ENCODE data around the gene IL17C. TPM values are rescaled to one million over a fixed set of nuclear protein-coding genes. Genes with fewer than 3 reads are reported as not detected.
A peak's percentile ranks its signal among the peaks of the same experiment; 100 is the strongest.

IL17C gene
- total RNA-seq, 1 experiment from 2014 or later, result 1.9 TPM

DNA sequence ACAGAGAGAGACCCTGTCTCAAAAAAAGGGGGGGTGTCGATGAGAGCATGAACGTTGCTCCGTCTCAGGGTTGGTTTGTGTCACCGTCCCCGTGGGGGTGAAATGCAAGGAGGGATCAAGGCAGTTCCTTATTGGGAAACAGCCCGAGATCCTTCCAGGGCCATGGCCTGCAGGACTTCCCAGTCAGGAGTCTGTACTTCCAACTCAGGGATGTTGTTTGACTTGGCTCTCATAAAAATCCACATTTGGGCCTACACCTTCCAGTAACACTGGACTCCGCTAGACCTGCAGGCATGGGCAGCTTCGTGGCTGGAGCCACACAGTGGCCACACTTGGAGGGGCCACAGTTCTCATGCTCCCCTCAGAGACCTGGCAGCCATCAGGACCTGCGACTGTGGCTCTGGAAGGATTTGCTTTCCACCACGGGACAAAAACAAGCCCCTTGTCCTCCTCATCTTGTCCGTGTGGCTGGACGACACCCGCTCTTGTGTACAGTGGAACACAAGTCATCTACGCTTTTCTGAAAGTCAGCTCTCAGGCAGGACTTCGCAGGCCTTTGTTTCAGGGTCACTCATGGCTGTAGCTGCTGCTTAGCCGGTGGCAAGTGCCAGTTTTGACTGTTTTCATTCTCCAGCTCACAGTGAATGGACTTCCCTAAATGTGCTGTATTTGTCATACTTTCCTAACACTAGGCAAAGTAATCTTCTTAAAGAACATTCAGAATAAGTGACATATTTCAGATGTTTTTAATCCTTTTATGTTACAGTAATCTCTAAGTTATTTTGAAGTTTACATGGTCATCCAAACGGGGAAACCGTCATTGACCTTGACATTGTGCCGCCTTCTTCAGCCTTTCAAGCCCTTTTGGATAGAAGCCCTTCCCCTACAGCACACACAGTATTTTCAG, 24.2 kb upstream of the IL17C start (continued):
- TF ChIP-seq, protein P1, sequence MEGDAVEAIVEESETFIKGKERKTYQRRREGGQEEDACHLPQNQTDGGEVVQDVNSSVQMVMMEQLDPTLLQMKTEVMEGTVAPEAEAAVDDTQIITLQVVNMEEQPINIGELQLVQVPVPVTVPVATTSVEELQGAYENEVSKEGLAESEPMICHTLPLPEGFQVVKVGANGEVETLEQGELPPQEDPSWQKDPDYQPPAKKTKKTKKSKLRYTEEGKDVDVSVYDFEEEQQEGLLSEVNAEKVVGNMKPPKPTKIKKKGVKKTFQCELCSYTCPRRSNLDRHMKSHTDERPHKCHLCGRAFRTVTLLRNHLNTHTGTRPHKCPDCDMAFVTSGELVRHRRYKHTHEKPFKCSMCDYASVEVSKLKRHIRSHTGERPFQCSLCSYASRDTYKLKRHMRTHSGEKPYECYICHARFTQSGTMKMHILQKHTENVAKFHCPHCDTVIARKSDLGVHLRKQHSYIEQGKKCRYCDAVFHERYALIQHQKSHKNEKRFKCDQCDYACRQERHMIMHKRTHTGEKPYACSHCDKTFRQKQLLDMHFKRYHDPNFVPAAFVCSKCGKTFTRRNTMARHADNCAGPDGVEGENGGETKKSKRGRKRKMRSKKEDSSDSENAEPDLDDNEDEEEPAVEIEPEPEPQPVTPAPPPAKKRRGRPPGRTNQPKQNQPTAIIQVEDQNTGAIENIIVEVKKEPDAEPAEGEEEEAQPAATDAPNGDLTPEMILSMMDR (IDR thresholded peaks at IDR 0.05), result no peak

DNA sequence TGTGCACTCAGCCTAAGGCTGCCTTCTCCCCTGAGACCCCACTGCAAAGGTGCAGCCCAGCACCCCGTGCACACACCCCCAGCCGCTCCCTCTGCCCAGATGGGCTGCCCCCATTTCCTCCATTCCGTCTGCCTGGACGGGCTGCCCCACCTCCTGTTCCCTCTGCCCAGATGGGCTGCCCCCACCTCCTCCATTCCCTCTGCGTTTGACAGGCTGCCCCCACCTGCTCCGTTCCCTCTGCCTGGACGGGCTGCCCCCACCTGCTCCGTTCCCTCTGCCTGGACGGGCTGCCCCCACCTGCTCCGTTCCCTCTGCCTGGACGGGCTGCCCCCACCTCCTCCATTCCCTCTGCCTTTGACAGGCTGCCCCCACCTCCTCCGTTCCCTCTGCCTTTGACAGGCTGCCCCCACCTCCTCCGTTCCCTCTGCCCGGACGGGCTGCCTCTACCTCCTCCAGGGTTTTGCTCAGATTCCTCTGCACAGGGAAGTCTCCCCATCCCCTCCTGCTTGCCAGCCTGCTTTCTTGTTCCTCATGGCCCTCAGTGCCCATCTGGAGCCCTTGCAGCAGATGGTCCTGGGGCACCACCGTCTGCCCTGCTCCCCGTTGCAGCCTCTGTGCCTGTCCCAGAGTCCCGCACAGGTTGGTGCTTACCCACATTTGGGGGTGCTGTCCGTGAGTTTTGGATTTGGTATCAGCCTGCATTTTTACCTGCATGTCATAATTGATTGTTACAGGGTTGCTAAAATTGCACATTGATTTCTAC, 23.4 kb upstream of the IL17C start:
- H3K27ac Mint-ChIP-seq, result peak overlapping the region; percentile 68; the same call in 1 of the 2 replicates
- no peak overlapping the region for H3K4me3 Mint-ChIP-seq
- ChIA-PET POLR2A (no interaction called here), CTCF (no interaction called here)
- TF ChIP-seq, protein P2, sequence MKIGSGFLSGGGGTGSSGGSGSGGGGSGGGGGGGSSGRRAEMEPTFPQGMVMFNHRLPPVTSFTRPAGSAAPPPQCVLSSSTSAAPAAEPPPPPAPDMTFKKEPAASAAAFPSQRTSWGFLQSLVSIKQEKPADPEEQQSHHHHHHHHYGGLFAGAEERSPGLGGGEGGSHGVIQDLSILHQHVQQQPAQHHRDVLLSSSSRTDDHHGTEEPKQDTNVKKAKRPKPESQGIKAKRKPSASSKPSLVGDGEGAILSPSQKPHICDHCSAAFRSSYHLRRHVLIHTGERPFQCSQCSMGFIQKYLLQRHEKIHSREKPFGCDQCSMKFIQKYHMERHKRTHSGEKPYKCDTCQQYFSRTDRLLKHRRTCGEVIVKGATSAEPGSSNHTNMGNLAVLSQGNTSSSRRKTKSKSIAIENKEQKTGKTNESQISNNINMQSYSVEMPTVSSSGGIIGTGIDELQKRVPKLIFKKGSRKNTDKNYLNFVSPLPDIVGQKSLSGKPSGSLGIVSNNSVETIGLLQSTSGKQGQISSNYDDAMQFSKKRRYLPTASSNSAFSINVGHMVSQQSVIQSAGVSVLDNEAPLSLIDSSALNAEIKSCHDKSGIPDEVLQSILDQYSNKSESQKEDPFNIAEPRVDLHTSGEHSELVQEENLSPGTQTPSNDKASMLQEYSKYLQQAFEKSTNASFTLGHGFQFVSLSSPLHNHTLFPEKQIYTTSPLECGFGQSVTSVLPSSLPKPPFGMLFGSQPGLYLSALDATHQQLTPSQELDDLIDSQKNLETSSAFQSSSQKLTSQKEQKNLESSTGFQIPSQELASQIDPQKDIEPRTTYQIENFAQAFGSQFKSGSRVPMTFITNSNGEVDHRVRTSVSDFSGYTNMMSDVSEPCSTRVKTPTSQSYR (CRISPR knock-in tag; IDR thresholded peaks at IDR 0.05), result no peak
- TF ChIP-seq TP53 (CRISPR knock-in tag; IDR thresholded peaks at IDR 0.05), result no peak
- TF ChIP-seq, protein P3, sequence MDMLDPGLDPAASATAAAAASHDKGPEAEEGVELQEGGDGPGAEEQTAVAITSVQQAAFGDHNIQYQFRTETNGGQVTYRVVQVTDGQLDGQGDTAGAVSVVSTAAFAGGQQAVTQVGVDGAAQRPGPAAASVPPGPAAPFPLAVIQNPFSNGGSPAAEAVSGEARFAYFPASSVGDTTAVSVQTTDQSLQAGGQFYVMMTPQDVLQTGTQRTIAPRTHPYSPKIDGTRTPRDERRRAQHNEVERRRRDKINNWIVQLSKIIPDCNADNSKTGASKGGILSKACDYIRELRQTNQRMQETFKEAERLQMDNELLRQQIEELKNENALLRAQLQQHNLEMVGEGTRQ (CRISPR knock-in tag; IDR thresholded peaks at IDR 0.05), result no peak
- no peak for TF ChIP-seq RELA (CRISPR knock-in tag; IDR thresholded peaks at IDR 0.05; ENCODE audit: borderline replicate concordance)
- no peak for TF ChIP-seq NFE2L1 (CRISPR knock-in tag; IDR thresholded peaks at IDR 0.05)
- TF ChIP-seq ATF1 (CRISPR knock-in tag; IDR thresholded peaks at IDR 0.05), result no peak
- no peak for TF ChIP-seq ZNF138 (CRISPR knock-in tag; conservative IDR thresholded peaks at IDR 0.05)
- TF ChIP-seq FOXK1 (CRISPR knock-in tag; IDR thresholded peaks at IDR 0.05), result no peak
- no peak for TF ChIP-seq MXD4 (CRISPR knock-in tag; IDR thresholded peaks at IDR 0.05; ENCODE audit: borderline replicate concordance)
- TF ChIP-seq, protein P4, sequence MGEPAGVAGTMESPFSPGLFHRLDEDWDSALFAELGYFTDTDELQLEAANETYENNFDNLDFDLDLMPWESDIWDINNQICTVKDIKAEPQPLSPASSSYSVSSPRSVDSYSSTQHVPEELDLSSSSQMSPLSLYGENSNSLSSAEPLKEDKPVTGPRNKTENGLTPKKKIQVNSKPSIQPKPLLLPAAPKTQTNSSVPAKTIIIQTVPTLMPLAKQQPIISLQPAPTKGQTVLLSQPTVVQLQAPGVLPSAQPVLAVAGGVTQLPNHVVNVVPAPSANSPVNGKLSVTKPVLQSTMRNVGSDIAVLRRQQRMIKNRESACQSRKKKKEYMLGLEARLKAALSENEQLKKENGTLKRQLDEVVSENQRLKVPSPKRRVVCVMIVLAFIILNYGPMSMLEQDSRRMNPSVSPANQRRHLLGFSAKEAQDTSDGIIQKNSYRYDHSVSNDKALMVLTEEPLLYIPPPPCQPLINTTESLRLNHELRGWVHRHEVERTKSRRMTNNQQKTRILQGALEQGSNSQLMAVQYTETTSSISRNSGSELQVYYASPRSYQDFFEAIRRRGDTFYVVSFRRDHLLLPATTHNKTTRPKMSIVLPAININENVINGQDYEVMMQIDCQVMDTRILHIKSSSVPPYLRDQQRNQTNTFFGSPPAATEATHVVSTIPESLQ (CRISPR knock-in tag; IDR thresholded peaks at IDR 0.05), result no peak
- TF ChIP-seq, protein P5, sequence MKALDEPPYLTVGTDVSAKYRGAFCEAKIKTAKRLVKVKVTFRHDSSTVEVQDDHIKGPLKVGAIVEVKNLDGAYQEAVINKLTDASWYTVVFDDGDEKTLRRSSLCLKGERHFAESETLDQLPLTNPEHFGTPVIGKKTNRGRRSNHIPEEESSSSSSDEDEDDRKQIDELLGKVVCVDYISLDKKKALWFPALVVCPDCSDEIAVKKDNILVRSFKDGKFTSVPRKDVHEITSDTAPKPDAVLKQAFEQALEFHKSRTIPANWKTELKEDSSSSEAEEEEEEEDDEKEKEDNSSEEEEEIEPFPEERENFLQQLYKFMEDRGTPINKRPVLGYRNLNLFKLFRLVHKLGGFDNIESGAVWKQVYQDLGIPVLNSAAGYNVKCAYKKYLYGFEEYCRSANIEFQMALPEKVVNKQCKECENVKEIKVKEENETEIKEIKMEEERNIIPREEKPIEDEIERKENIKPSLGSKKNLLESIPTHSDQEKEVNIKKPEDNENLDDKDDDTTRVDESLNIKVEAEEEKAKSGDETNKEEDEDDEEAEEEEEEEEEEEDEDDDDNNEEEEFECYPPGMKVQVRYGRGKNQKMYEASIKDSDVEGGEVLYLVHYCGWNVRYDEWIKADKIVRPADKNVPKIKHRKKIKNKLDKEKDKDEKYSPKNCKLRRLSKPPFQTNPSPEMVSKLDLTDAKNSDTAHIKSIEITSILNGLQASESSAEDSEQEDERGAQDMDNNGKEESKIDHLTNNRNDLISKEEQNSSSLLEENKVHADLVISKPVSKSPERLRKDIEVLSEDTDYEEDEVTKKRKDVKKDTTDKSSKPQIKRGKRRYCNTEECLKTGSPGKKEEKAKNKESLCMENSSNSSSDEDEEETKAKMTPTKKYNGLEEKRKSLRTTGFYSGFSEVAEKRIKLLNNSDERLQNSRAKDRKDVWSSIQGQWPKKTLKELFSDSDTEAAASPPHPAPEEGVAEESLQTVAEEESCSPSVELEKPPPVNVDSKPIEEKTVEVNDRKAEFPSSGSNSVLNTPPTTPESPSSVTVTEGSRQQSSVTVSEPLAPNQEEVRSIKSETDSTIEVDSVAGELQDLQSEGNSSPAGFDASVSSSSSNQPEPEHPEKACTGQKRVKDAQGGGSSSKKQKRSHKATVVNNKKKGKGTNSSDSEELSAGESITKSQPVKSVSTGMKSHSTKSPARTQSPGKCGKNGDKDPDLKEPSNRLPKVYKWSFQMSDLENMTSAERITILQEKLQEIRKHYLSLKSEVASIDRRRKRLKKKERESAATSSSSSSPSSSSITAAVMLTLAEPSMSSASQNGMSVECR (CRISPR knock-in tag; IDR thresholded peaks at IDR 0.05; ENCODE audit: borderline replicate concordance), result no peak
- no peak for DNase-seq (ENCODE audit: low spot score)
- H3K36me3 Mint-ChIP-seq, result peaks cover 17% of the 10 kb centered on the region
- H3K4me1 Mint-ChIP-seq, result peaks cover 15% of the 10 kb centered on the region
- no peak for ATAC-seq
- H3K9me3 Mint-ChIP-seq, result no peaks in the 10 kb centered on the region
- H3K27me3 Mint-ChIP-seq (ENCODE audit: low read depth), result no peaks in the 10 kb centered on the region
